ENCODE measurements around the gene CHCHD1.
"Not testable (repeated sequence)": the region's sequence is repeated elsewhere in the genome, so short reads cannot be mapped to it uniquely, and the experiment has no call there.

The CHCHD1 gene

GRCh38 chr10:73824146-73824725 is 42.4 kb downstream of the CHCHD1 start:
- no peak for TF ChIP-seq CTCF (IDR thresholded peaks at IDR 0.05; ENCODE audit: borderline replicate concordance, control extremely low read depth, extremely low read depth, insufficient read depth, missing control alignments)
- in situ Hi-C loops (cut with MboI; ENCODE audit: low sequenced_read_pairs, unreplicated experiment) = no loop called here
- no peak for DNase-seq (ENCODE audit: low spot score)

DNA sequence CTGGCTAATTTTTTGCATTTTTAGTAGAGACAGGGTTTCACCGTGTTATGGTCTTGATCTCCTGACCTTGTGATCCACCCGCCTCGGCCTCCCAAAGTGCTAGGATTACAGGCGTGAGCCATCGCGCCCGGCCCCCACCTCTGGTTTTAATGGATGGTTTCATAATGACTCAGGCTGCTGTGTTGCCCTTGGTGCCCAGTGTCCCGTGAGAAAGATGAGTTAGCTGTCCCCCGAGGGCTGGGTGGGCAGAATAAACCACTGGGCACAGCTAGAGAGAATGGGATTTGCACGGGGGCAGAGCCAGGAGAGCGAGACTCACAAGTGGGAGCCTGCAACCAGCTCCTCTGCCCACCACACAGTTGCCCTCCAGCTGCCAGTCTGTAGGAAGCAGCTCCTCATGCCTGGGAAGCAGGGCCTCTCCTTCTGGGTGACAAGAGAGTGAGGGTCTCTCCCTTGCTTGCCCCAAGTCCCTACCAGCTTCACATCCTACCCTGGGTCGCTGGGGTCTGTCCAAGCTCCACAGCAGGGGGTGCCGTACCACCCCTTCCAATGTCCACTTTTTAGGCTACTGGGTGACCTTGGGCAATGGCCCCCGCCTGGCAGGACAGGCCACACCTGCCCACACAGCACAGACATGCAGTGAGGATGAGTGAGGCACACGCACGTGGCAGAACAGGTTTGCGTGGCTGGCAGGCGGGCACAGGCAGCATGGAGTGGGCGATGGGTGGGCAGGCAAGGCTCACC is 45.7 kb downstream of the CHCHD1 start:
- TF ChIP-seq CTCF (IDR thresholded peaks at IDR 0.05; ENCODE audit: borderline replicate concordance, control extremely low read depth, extremely low read depth, insufficient read depth, missing control alignments) = no peak
- in situ Hi-C loops (cut with MboI; ENCODE audit: low sequenced_read_pairs, unreplicated experiment) = no loop called here
- DNase-seq (ENCODE audit: low spot score) = no peak

- in situ Hi-C loops (cut with MboI; ENCODE audit: low sequenced_read_pairs, unreplicated experiment) = no loop called here
- TF ChIP-seq CTCF (IDR thresholded peaks at IDR 0.05; ENCODE audit: borderline replicate concordance, control extremely low read depth, extremely low read depth, insufficient read depth, missing control alignments) = no peak
- DNase-seq (ENCODE audit: low spot score) = no peak
These were observed 46.3 kb downstream of the CHCHD1 start for GRCh38 chr10:73828161-73828560.

DNA sequence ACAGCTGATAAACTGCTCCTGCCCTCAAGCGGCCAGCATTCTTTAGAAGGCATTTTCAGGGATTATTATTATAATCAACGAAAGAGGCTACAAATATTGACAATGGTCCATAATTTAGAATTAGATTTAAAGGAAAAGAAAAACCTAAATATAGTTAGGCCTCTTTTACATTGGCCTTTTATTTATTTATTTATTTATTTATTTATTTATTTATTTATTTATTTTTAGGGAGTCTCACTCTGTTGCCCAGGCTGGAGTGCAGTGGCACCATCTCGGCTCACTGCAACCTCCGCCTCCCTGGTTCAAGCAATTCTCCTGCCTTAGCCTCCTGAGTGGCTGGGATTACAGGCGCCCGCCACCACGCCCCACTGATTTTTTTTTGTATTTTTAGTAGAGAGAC is 47.2 kb downstream of the CHCHD1 start:
- DNase-seq (ENCODE audit: low spot score); in situ Hi-C loops (cut with MboI; ENCODE audit: low sequenced_read_pairs, unreplicated experiment): not testable (repeated sequence)

Measured in GM13976 (cell line).